Nephron (organoid): ENCODE results near the gene HMCES.
A peak's percentile ranks its signal among the peaks of the same experiment; 100 is the strongest.

Experiments used
- H3K27ac Mint-ChIP-seq, 3 experiments: 2 replicates each; pipeline ENCODE4 v1.8.0; 2020; ENCODE audit warnings: mixed read lengths in 3 of 3, mild to moderate bottlenecking in 2 of 3, moderate library complexity in 1 of 3
- H3K27me3 Mint-ChIP-seq: 2 replicates; pipeline ENCODE4 v1.8.0; 2021; ENCODE audit warnings: low read depth, mild to moderate bottlenecking, moderate library complexity, mixed read lengths
- H3K36me3 Mint-ChIP-seq: 2 replicates; pipeline ENCODE4 v1.8.0; 2020; ENCODE audit warnings: low read depth, mixed read lengths
- H3K4me1 Mint-ChIP-seq: 2 replicates; pipeline ENCODE4 v1.8.0; 2020; ENCODE audit warnings: mixed read lengths
- H3K4me3 Mint-ChIP-seq, 3 experiments: 2 replicates each; pipeline ENCODE4 v1.8.0; 2020; ENCODE audit warnings: mild to moderate bottlenecking in 3 of 3, mixed read lengths in 3 of 3, moderate library complexity in 2 of 3
- H3K9me3 Mint-ChIP-seq: 2 replicates; pipeline ENCODE4 v1.8.0; 2020; ENCODE audit warnings: mixed read lengths
- TF ChIP-seq, protein P1 (sequence below), 3 experiments: fragments of 200-600 bp; sonication (generic); IDR thresholded peaks; one replicate each; pipeline ENCODE4 v1.5.0; 2021; ENCODE audit warnings: antibody characterized with exemption in 3 of 3; ENCODE audit not compliant: unreplicated experiment in 3 of 3

HMCES gene

GRCh38 chr3:129341331-129342141 lies 62.9 kb downstream of the HMCES start:
- peaks cover 19% of the 10 kb centered on the region for H3K27me3 Mint-ChIP-seq
- no peaks in the 10 kb centered on the region for H3K36me3 Mint-ChIP-seq
- peaks cover 16% of the 10 kb centered on the region for H3K4me1 Mint-ChIP-seq
- H3K4me3 Mint-ChIP-seq, result no peak overlapping the region
- no peak overlapping the region for H3K27ac Mint-ChIP-seq
- TF ChIP-seq, protein P1, sequence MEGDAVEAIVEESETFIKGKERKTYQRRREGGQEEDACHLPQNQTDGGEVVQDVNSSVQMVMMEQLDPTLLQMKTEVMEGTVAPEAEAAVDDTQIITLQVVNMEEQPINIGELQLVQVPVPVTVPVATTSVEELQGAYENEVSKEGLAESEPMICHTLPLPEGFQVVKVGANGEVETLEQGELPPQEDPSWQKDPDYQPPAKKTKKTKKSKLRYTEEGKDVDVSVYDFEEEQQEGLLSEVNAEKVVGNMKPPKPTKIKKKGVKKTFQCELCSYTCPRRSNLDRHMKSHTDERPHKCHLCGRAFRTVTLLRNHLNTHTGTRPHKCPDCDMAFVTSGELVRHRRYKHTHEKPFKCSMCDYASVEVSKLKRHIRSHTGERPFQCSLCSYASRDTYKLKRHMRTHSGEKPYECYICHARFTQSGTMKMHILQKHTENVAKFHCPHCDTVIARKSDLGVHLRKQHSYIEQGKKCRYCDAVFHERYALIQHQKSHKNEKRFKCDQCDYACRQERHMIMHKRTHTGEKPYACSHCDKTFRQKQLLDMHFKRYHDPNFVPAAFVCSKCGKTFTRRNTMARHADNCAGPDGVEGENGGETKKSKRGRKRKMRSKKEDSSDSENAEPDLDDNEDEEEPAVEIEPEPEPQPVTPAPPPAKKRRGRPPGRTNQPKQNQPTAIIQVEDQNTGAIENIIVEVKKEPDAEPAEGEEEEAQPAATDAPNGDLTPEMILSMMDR (IDR thresholded peaks at IDR 0.05; ENCODE audit: unreplicated experiment in 3 of 3), result no peak
- peaks cover 3% of the 10 kb centered on the region for H3K9me3 Mint-ChIP-seq

DNA sequence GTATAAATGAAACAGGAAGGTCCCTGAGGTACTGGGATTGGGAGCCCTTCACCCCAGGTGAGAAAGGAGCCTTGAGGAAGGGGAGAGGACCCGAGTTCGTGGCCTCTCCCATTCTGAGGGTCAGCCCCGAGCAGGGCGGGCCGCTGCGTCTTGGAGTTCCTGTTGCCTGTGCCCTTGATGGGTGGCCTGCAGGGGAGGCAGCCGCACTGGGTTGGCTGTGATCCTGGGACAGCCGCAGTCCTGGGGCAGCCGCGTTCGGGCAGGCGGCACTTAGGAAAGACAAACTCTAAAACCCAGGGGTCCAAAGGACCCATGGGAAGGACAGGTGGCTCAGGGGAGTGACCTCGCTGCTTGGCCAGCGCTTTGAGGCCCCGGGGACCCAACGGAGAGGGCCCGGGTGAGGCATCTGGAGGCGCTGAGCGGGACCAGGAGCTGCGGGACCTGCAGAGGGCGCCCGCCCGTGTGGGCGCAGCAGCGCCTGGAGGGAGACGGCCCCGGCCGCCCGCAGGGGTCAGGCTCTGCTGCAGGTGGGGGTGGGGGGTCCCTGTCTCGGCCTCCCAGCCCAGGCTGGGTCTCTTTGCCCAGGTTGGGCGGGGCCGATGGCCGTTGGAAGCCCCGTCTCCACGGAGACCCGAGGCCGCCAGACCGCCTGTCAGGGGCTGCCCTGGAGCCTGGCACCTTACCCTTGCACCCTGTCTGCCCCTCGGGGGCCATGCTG lies 65.1 kb downstream of the HMCES start:
- H3K27me3 Mint-ChIP-seq, result peaks cover 19% of the 10 kb centered on the region
- H3K9me3 Mint-ChIP-seq, result peaks cover 3% of the 10 kb centered on the region
- peak overlapping the region in 1 of 3 experiments; percentile 41 for H3K4me3 Mint-ChIP-seq
- TF ChIP-seq, protein P1 (IDR thresholded peaks at IDR 0.05; ENCODE audit: unreplicated experiment in 3 of 3), result peak; percentile 29 to 54 (median 43)
- peaks cover 27% of the 10 kb centered on the region for H3K4me1 Mint-ChIP-seq
- H3K36me3 Mint-ChIP-seq, result no peaks in the 10 kb centered on the region
- H3K27ac Mint-ChIP-seq, result no peak overlapping the region

DNA sequence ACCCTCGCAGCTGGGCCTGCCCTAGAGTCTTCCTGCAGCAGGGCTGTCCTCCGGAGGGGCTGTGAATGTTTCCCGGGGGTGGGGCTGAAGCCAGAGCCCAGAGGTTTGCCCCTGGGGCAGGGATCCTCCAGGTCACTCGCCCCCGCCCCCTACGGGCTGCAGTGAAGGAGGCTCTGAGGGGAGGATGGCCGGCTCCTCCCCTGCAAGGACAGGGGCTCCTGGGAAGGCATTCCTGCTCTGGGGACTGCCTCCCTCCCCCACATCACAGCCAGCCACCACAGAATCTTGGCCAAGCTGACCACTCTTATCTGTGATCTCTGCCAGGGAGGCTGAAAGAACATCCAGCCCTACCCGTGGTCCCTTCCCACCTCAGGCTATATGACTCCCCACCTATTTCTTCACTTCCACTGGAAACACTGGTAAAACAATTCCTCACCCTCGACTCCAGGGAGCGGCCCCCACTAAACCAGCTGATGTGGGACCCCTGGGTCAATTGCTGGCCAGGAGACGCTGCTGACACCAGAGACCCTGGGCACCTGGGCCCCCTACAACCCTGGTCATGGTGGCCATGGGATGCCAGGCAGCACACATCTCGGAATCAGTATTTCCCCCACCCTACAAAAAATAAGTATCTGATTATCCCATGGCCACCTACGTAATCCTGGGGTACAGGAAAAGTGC lies 66.0 kb downstream of the HMCES start:
- H3K4me1 Mint-ChIP-seq, result peaks cover 27% of the 10 kb centered on the region
- TF ChIP-seq, protein P1 (IDR thresholded peaks at IDR 0.05; ENCODE audit: unreplicated experiment in 3 of 3), result no peak
- peaks cover 19% of the 10 kb centered on the region for H3K27me3 Mint-ChIP-seq
- H3K27ac Mint-ChIP-seq, result peak overlapping the region in 1 of 3 experiments; percentile 60
- peaks cover 3% of the 10 kb centered on the region for H3K9me3 Mint-ChIP-seq
- H3K36me3 Mint-ChIP-seq, result no peaks in the 10 kb centered on the region
- H3K4me3 Mint-ChIP-seq, result peak overlapping the region in 2 of 3 experiments; percentile 27 to 55

- H3K27me3 Mint-ChIP-seq, result peaks cover 19% of the 10 kb centered on the region
- TF ChIP-seq, protein P1 (IDR thresholded peaks at IDR 0.05; ENCODE audit: unreplicated experiment in 3 of 3), result no peak
- H3K4me1 Mint-ChIP-seq, result peaks cover 27% of the 10 kb centered on the region
- peaks cover 3% of the 10 kb centered on the region for H3K9me3 Mint-ChIP-seq
- peak overlapping the region in 2 of 3 experiments; percentile 19 to 55 for H3K4me3 Mint-ChIP-seq
- no peak overlapping the region for H3K27ac Mint-ChIP-seq
- H3K36me3 Mint-ChIP-seq, result no peaks in the 10 kb centered on the region
Measured at GRCh38 chr3:129345281-129345680, 66.6 kb downstream of the HMCES start.

DNA sequence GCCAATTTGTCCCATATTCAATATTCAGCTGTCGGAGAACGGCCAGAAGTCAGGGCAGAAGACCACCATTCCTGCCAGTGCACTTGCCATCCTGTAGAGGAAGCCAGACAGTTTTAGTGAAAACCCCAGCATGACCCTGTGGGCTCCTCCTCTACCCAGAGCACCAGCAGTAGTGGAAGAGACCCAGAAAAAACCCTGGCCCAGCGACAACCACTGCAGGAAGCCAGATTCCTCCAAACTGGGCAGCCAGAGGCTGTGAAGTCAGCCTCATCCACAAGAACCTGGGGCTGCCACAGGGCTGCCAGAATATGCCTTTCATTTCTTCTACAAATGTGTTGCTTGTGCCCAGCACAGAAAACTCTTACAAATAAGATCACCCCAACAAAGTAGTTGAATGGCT lies 67.3 kb downstream of the HMCES start:
- H3K36me3 Mint-ChIP-seq, result no peaks in the 10 kb centered on the region
- peaks cover 27% of the 10 kb centered on the region for H3K4me1 Mint-ChIP-seq
- peak overlapping the region; percentile 74 to 86 (median 76) for H3K27ac Mint-ChIP-seq
- peaks cover 21% of the 10 kb centered on the region for H3K27me3 Mint-ChIP-seq
- peak overlapping the region in 1 of 3 experiments; percentile 5 for H3K4me3 Mint-ChIP-seq
- TF ChIP-seq, protein P1 (IDR thresholded peaks at IDR 0.05; ENCODE audit: unreplicated experiment in 3 of 3), result no peak
- H3K9me3 Mint-ChIP-seq, result peaks cover 3% of the 10 kb centered on the region
